Peyer's patch (tissue), 4 donors: ENCODE data around the gene PKP2.
"Not testable (repeated sequence)": the region's sequence is repeated elsewhere in the genome, so short reads cannot be mapped to it uniquely, and the experiment has no call there.

Source experiments
- CTCF ChIP-seq, 6 experiments: fragments of 450-650 bp in 4 of 6; fragments of 200-600 bp in 2 of 6; sonication (generic) in 1 of 6; IDR thresholded peaks; one replicate each; pipeline ENCODE4 v1.5.1; 2017 to 2019; ENCODE audit warnings: antibody characterized with exemption in 6 of 6, mild to moderate bottlenecking in 3 of 6, moderate library complexity in 1 of 6
- POLR2A ChIP-seq, 2 donors: fragments of 450-650 bp; IDR thresholded peaks; one replicate each; pipeline ENCODE4 v1.5.1; 2017; ENCODE audit warnings: antibody characterized with exemption in 2 of 2, mild to moderate bottlenecking in 2 of 2, moderate library complexity in 2 of 2

GRCh38 chr12:32879066-32879465 lies 17.5 kb downstream of the PKP2 start:
- not testable (repeated sequence) for TF ChIP-seq CTCF, POLR2A (IDR thresholded peaks at IDR 0.05)
